Coronary artery (tissue), 2 donors: ENCODE data around the gene SLC1A3.

Source experiments
- DNase-seq: peaks from one replicate; pipeline ENCODE4 v3.0.0-alpha.2; 2017; ENCODE audit warnings: low spot score
- H3K27ac ChIP-seq, 2 donors: fragments of 200-600 bp; sonication (generic); one replicate each; pipeline ENCODE4 v1.5.1; 2016 to 2019
- H3K4me3 ChIP-seq: fragments of 200-600 bp; sonication (generic); 2 replicates; pipeline ENCODE4 v1.5.1; 2016; ENCODE audit warnings: mild to moderate bottlenecking, moderate library complexity
- CTCF ChIP-seq: fragments of 200-600 bp; sonication (generic); IDR thresholded peaks from one replicate; pipeline ENCODE4 v1.5.1; 2019; ENCODE audit warnings: antibody characterized with exemption

SLC1A3 gene

GRCh38 chr5:36599986-36600779 is 6.2 kb upstream of the SLC1A3 start:
- no peak for TF ChIP-seq CTCF
- H3K27ac ChIP-seq = no peak overlapping the region
- DNase-seq = no peak

GRCh38 chr5:36600917-36601527 is 5.4 kb upstream of the SLC1A3 start:
- no peak for TF ChIP-seq CTCF
- Histone ChIP-seq H3K27ac (no peak overlapping the region), H3K4me3 (no peak overlapping the region)
- no peak for DNase-seq

More at GRCh38 chr5:36599986-36600779, 6.2 kb upstream of the SLC1A3 start:
- no peak overlapping the region for H3K4me3 ChIP-seq

- Histone ChIP-seq H3K27ac (no peak overlapping the region), H3K4me3 (no peak overlapping the region)
- no peak for DNase-seq
- TF ChIP-seq CTCF = no peak
Measured at GRCh38 chr5:36602704-36603321, 3.6 kb upstream of the SLC1A3 start.

- no peak overlapping the region for H3K4me3 ChIP-seq
- H3K27ac ChIP-seq = no peak overlapping the region
- DNase-seq = no peak
- TF ChIP-seq CTCF = no peak
Measured at GRCh38 chr5:36605241-36605640, 1.2 kb upstream of the SLC1A3 start.

- no peak for DNase-seq
- TF ChIP-seq CTCF = no peak
- peak overlapping the region; percentile 79 for H3K4me3 ChIP-seq
- peak overlapping the region in 1 of 2 donors; percentile 66 for H3K27ac ChIP-seq
Measured at GRCh38 chr5:36606036-36606427, 374 bp upstream of the SLC1A3 start.

- Histone ChIP-seq H3K27ac (no peak overlapping the region), H3K4me3 (peak overlapping the region; percentile 79)
- no peak for DNase-seq
- no peak for TF ChIP-seq CTCF
Measured at GRCh38 chr5:36607114-36607571, 737 bp downstream of the SLC1A3 start.
